Breast epithelium (tissue), 3 donors: Measurements from ENCODE around the gene RRP9.

ENCODE experiments used
- CTCF ChIP-seq, 3 donors: fragments of 450-650 bp; IDR thresholded peaks; one replicate each; pipeline ENCODE4 v1.5.1; 2016 to 2017; ENCODE audit warnings: antibody characterized with exemption in 3 of 3, mild to moderate bottlenecking in 3 of 3, moderate library complexity in 3 of 3
- POLR2A ChIP-seq: fragments of 450-650 bp; IDR thresholded peaks from one replicate; pipeline ENCODE4 v1.6.1; 2016; ENCODE audit warnings: antibody characterized with exemption, mild to moderate bottlenecking, moderate library complexity
- POLR2AphosphoS5 ChIP-seq, 3 donors: sonication (generic); formaldehyde crosslinking; IDR thresholded peaks; one replicate each; pipeline ENCODE4 v1.6.1; 2017; ENCODE audit warnings: antibody characterized with exemption in 3 of 3

- TF ChIP-seq CTCF (IDR thresholded peaks at IDR 0.05) (no peak), POLR2AphosphoS5 (IDR thresholded peaks at IDR 0.05) (no peak), POLR2A (no peak)
Measured at GRCh38 chr3:51984269-51984647, 42.6 kb upstream of the RRP9 start.
